Measurements from ENCODE around the gene ETV1.

Gene ETV1

DNA sequence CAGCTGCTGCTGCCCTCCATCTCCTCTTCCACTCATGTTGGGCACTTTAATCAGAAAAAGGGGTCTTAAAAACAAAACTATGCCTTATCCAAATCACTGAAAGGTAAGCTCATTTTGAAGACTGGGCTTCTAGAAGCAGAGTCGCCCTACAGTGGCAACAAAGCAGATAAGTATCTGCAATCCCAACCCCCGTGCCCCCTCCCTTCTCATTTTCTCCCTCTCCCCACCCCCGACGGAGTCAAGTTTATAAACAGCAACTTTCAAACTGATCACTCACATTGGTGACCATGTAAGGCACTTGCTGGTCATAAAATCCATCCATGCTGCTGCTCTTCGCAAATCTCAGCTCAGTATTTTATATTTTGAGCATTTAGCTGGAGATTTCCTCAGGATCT lies 738 bp downstream of the ETV1 start:
- no peaks in the 10 kb centered on the region for H4K20me1 ChIP-seq (ENCODE audit: insufficient read depth, low read length, poor library complexity, severe bottlenecking)
- no peaks in the 10 kb centered on the region for H3K9me2 ChIP-seq (replicated peaks; ENCODE audit: low read depth, low read length)
- no peak overlapping the region for H2AFZ ChIP-seq (ENCODE audit: low read length)
- no peaks in the 10 kb centered on the region for H3K27me3 ChIP-seq (ENCODE audit: insufficient read depth, low read length, poor library complexity, severe bottlenecking)
- H3K9ac ChIP-seq (ENCODE audit: low read depth, low read length, poor library complexity, severe bottlenecking): no peak overlapping the region
- H3K4me2 ChIP-seq (ENCODE audit: low read depth, low read length, poor library complexity, severe bottlenecking): no peak overlapping the region
- no peaks in the 10 kb centered on the region for H3F3A ChIP-seq (ENCODE audit: low read depth)
- no peak overlapping the region for H3K4me3 ChIP-seq (ENCODE audit: low read length, poor library complexity, severe bottlenecking)
- no peaks in the 10 kb centered on the region for H3K36me3 ChIP-seq (ENCODE audit: insufficient read depth, low read length)
- H3K4me1 ChIP-seq (ENCODE audit: insufficient read depth, low read length, poor library complexity, severe bottlenecking): no peaks in the 10 kb centered on the region
- H3K79me2 ChIP-seq (ENCODE audit: insufficient read depth, low read length): no peaks in the 10 kb centered on the region
- TF ChIP-seq, protein P1, sequence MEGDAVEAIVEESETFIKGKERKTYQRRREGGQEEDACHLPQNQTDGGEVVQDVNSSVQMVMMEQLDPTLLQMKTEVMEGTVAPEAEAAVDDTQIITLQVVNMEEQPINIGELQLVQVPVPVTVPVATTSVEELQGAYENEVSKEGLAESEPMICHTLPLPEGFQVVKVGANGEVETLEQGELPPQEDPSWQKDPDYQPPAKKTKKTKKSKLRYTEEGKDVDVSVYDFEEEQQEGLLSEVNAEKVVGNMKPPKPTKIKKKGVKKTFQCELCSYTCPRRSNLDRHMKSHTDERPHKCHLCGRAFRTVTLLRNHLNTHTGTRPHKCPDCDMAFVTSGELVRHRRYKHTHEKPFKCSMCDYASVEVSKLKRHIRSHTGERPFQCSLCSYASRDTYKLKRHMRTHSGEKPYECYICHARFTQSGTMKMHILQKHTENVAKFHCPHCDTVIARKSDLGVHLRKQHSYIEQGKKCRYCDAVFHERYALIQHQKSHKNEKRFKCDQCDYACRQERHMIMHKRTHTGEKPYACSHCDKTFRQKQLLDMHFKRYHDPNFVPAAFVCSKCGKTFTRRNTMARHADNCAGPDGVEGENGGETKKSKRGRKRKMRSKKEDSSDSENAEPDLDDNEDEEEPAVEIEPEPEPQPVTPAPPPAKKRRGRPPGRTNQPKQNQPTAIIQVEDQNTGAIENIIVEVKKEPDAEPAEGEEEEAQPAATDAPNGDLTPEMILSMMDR (conservative IDR thresholded peaks at IDR 0.05; ENCODE audit: low read length): no peak
- H3K9me3 ChIP-seq (ENCODE audit: insufficient read depth, low read depth, low read length): no peaks in the 10 kb centered on the region

DNA sequence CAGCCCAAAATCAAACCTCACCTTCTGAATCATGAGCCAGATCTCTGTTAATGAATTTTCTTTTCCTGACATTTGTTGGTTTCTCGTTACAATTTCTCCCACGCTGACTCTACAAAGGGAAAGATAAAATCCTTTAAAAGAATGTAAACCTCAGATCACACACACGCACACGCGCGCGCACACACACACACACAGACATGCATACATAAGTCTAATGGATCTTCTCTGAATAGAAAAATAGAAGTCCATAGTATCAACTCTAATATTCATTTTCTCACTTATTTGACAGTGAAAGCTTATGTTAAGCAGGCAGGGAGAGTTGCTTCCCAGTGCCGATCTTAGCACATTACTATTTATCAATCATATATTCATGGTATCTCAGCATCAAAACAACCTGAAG lies 1.4 kb downstream of the ETV1 start:
- H3K4me2 ChIP-seq (ENCODE audit: low read depth, low read length, poor library complexity, severe bottlenecking): no peak overlapping the region
- H3K9ac ChIP-seq (ENCODE audit: low read depth, low read length, poor library complexity, severe bottlenecking): no peak overlapping the region
- no peaks in the 10 kb centered on the region for H4K20me1 ChIP-seq (ENCODE audit: insufficient read depth, low read length, poor library complexity, severe bottlenecking)
- H3K9me3 ChIP-seq (ENCODE audit: insufficient read depth, low read depth, low read length): no peaks in the 10 kb centered on the region
- H3K4me1 ChIP-seq (ENCODE audit: insufficient read depth, low read length, poor library complexity, severe bottlenecking): no peaks in the 10 kb centered on the region
- no peaks in the 10 kb centered on the region for H3K9me2 ChIP-seq (replicated peaks; ENCODE audit: low read depth, low read length)
- H3K36me3 ChIP-seq (ENCODE audit: insufficient read depth, low read length): no peaks in the 10 kb centered on the region
- H3K27me3 ChIP-seq (ENCODE audit: insufficient read depth, low read length, poor library complexity, severe bottlenecking): no peaks in the 10 kb centered on the region
- H2AFZ ChIP-seq (ENCODE audit: low read length): no peak overlapping the region
- no peak overlapping the region for H3K4me3 ChIP-seq (ENCODE audit: low read length, poor library complexity, severe bottlenecking)
- no peaks in the 10 kb centered on the region for H3F3A ChIP-seq (ENCODE audit: low read depth)
- no peaks in the 10 kb centered on the region for H3K79me2 ChIP-seq (ENCODE audit: insufficient read depth, low read length)
- TF ChIP-seq, protein P1 (conservative IDR thresholded peaks at IDR 0.05; ENCODE audit: low read length): no peak
- no peak for TF ChIP-seq EZH2phosphoT487 (IDR thresholded peaks at IDR 0.05; ENCODE audit: borderline replicate concordance)

DNA sequence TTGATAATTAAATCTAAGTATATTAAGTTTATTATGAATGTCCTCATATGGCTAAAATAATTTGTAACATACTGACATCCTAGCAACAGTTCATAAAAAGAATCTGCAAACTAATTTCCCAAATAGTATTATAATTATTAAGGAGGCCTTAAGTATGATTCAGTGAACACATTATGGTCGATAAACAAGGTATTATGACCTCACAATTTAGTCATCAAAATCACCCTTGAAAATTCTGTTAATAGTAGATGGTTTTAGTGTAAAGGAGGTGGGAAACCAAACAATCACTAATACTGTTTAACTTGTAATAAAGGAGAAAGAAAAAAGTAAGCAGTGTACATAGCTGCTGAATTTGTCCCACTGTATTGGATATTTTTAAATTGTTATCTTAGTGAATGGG lies 2.1 kb downstream of the ETV1 start:
- H3K9ac ChIP-seq (ENCODE audit: low read depth, low read length, poor library complexity, severe bottlenecking): no peak overlapping the region
- H3K9me2 ChIP-seq (replicated peaks; ENCODE audit: low read depth, low read length): no peaks in the 10 kb centered on the region
- no peaks in the 10 kb centered on the region for H3K36me3 ChIP-seq (ENCODE audit: insufficient read depth, low read length)
- no peak overlapping the region for H3K4me2 ChIP-seq (ENCODE audit: low read depth, low read length, poor library complexity, severe bottlenecking)
- no peaks in the 10 kb centered on the region for H3K4me1 ChIP-seq (ENCODE audit: insufficient read depth, low read length, poor library complexity, severe bottlenecking)
- H3K79me2 ChIP-seq (ENCODE audit: insufficient read depth, low read length): no peaks in the 10 kb centered on the region
- no peak overlapping the region for H2AFZ ChIP-seq (ENCODE audit: low read length)
- H4K20me1 ChIP-seq (ENCODE audit: insufficient read depth, low read length, poor library complexity, severe bottlenecking): no peaks in the 10 kb centered on the region
- no peaks in the 10 kb centered on the region for H3F3A ChIP-seq (ENCODE audit: low read depth)
- no peak for TF ChIP-seq EZH2phosphoT487 (IDR thresholded peaks at IDR 0.05; ENCODE audit: borderline replicate concordance)
- TF ChIP-seq, protein P1 (conservative IDR thresholded peaks at IDR 0.05; ENCODE audit: low read length): no peak
- H3K27me3 ChIP-seq (ENCODE audit: insufficient read depth, low read length, poor library complexity, severe bottlenecking): no peaks in the 10 kb centered on the region
- H3K9me3 ChIP-seq (ENCODE audit: insufficient read depth, low read depth, low read length): no peaks in the 10 kb centered on the region
- no peak overlapping the region for H3K4me3 ChIP-seq (ENCODE audit: low read length, poor library complexity, severe bottlenecking)
